ENCODE results near the gene CHCHD10.

The CHCHD10 gene

GRCh38 chr22:23769321-23769965 is 1.7 kb upstream of the CHCHD10 start:
- DNase-seq = no peak

- no peak for DNase-seq
Measured at GRCh38 chr22:23767303-23767672, 484 bp downstream of the CHCHD10 start.

GRCh38 chr22:23764899-23765881 is 2.6 kb downstream of the CHCHD10 start:
- DNase-seq = no peak

- DNase-seq = no peak
Measured at GRCh38 chr22:23763954-23764353, 3.8 kb downstream of the CHCHD10 start.

GRCh38 chr22:23763579-23763945 is 4.2 kb downstream of the CHCHD10 start:
- peak; percentile 79 for DNase-seq

- peak; percentile 56 for DNase-seq
Measured at GRCh38 chr22:23762842-23763578, 4.8 kb downstream of the CHCHD10 start, which contains the start of gene C22orf15. Gene C22orf15, plus strand, starts transcription at chr22:23762990. Its CDS starts 317 bp downstream, at chr22:23763307.

GRCh38 chr22:23760056-23760455 is 7.7 kb downstream of the CHCHD10 start:
- DNase-seq = no peak

- no peak for DNase-seq
Measured at GRCh38 chr22:23759566-23759965, 8.2 kb downstream of the CHCHD10 start.

- no peak for DNase-seq
Measured at GRCh38 chr22:23756891-23757290, 10.9 kb downstream of the CHCHD10 start.

GRCh38 chr22:23755711-23756110 is 12.1 kb downstream of the CHCHD10 start:
- no peak for DNase-seq

- DNase-seq = no peak
Measured at GRCh38 chr22:23754980-23755636, 12.7 kb downstream of the CHCHD10 start.

- DNase-seq = no peak
Measured at GRCh38 chr22:23754220-23754919, 13.4 kb downstream of the CHCHD10 start, which contains the start of gene VPREB3. Gene VPREB3, minus strand, starts transcription at chr22:23754425. Its CDS starts 62 bp downstream, at chr22:23754363.

GRCh38 chr22:23753385-23753784 is 14.4 kb downstream of the CHCHD10 start:
- DNase-seq = no peak

GRCh38 chr22:23752750-23753149 is 15.0 kb downstream of the CHCHD10 start:
- DNase-seq = no peak

- no peak for DNase-seq
Measured at GRCh38 chr22:23752090-23752691, 15.6 kb downstream of the CHCHD10 start.

GRCh38 chr22:23751441-23751996 is 16.3 kb downstream of the CHCHD10 start:
- no peak for DNase-seq

- peak; percentile 94 for DNase-seq
Measured at GRCh38 chr22:23750714-23751440, 16.9 kb downstream of the CHCHD10 start, which contains the start of gene ZNF70. Gene ZNF70, minus strand, starts transcription at chr22:23751112. Its CDS starts 5,972 bp downstream, at chr22:23745140.

GRCh38 chr22:23750367-23750713 is 17.4 kb downstream of the CHCHD10 start:
- no peak for DNase-seq

- DNase-seq = no peak
Measured at GRCh38 chr22:23749841-23750301, 17.9 kb downstream of the CHCHD10 start.

- DNase-seq = no peak
Measured at GRCh38 chr22:23745791-23746190, 22.0 kb downstream of the CHCHD10 start.
